GM19463 (cell line): Measurements from ENCODE around the gene CDKAL1.
"Not testable (repeated sequence)": the region's sequence is repeated elsewhere in the genome, so short reads cannot be mapped to it uniquely, and the experiment has no call there.

Experiments used
- ATAC-seq: cut with Tn5 transposase; IDR thresholded peaks from one replicate; pipeline ENCODE4 v1.9.1; 2021; ENCODE audit warnings: mild to moderate bottlenecking, moderate library complexity; ENCODE audit not compliant: unreplicated experiment

CDKAL1 gene

DNA sequence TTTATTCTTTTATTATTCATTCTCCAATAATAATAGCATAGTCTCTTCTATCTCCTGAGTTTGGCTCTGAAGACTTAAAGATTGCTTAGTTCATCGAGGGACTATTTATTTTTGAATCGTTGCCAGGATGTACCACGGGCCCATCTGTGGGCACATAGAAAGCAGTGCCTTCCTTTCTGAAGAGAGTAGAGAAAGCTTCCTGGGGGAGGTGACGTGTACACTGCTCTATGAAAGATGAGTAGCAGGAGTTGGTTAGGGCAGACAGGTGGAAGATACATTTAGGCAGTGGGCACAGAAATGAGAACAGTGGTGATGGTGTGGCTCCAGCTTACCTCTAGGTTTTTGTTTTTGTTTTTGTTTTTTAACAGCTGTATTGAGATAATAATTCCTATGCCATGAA is 98.4 kb downstream of the CDKAL1 start:
- no peak for ATAC-seq

DNA sequence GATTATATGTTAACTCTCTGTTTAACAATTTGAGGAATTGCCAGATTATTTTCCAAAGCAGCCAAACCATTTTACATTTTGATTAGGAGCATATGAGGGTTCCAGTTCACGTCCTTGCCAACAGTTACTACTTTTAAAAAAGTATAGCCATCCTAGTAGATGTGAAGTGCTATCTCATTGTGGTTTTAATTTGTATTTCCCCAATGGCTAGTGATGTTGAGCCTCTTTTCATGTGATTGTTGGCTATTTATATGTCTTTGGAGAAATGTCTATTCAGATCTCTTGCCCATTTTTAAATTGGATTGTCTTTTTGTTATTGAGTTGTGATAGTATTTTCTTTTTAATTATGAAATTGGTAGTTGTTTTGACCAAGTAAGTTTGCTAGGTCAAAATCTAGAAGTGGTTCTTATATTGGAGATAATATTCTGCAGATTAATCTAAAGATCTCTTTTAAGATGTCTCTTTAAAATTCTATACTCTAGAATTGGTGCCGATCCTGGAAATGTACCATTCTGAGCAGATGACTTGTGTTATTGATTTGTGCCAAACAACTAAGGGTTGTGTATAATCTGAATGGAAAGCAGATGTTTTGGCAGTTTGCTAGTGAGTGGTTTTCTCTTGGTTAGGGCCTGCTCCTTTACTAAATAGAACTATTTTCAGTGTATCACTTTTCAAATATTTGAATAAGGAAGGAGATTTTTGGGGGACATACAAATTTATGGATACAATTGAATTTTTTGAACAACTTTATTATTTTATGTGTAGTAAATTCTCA is 99.5 kb downstream of the CDKAL1 start:
- ATAC-seq: no peak

DNA sequence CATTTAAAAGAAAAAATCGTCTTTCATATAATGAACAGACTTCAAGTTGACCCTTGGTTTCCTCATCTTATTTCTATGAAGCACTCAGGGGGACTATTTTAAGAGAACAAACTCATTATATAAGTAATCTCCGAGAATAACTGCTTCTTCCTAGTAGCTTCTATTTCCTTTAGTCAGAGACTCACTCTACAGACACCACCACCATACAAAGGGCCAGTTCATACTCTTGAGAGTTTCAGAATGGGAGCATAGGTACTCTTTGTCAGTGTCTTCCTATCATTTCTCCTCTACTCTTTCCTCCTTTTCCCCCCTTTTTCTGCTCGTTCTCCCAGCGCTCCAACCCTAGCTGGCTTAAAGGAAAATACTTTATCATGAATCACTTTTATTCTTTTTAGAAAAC is 104.9 kb downstream of the CDKAL1 start:
- ATAC-seq: no peak

DNA sequence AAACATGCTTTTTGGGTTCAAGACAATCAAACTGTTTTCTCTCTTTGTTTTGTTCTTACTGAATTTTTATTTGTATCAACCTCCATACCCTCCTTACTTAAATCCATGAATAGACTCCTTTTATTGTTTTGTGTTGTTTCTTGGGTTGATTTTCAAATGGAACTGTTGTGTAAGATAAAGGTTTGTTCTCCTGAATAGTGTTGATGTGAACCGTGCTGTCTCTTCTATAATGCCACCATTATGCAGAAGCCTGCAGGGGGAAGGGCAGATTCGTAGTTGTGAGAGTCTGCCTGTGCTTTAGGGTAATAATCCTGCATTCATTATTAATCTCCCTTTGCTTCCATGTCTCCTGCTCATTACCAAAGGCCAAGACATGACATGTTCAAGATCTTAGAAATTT is 105.9 kb downstream of the CDKAL1 start:
- ATAC-seq: no peak

DNA sequence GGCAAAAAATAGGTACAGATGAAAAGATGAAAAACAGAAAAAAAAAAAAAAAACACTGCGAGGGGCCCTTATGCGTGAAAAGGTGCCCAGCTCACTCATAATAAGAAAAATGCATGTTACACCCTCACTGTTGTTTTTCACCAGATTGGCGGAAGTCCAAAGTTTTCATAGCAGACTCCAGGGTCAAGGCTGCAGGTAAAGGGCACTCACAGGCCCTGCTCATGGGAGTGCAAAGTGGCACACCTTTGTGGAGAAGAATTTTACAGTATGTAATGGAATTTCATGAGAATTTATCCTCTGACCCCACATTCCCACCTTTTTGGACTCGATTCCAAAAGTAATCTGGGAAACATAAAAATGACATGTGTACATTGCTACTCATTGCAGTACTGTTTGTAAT is 108.2 kb downstream of the CDKAL1 start:
- ATAC-seq: no peak

DNA sequence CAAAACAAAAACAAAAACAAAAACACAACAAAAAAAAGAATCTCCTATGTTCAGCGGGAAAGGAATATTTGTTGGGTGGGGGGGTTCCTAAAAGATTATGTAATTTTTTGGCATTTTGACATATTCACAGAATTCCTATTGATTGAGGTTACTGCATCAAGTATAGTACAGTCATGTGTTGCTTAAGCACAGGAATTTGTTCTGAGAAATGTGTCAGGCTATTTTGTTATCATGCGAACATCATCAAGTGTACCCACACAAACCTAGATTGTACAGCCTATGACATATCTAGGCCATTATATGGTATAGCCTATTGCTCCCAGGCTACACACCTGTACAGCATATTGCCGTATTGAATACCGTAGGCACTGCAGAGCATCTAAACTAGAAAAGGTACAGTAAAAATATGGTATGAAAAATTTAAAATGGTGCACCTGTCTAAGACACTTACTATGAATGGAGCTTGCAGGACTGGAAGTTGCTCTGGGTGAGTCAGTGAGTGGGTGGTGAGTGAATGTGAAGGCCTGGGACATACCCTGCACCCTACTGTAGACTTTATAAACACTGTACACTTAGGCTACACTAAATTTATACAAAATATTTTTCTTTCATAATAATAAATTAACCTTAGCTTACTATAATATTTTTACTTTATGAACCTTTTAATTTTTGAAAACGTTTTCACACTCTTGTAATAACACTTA is 110.6 kb downstream of the CDKAL1 start:
- ATAC-seq: no peak

DNA sequence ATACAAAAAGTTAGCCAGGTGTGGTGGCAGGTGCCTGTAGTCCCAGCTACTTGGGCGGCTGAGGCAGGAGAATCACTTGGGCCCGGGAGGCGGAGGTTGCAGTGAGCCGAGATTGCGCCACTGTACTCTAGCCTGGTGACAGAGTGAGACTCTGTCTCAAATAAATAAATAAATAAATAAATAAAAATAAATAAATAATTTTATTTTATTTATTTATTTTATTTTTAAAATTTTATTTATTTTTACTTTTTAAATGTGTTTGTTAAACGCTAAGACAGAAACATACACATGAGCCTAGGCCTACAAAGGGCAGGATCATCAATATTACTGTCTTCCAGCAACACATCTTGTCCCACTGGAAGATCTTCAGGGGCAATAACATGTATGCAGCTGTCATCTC is 111.3 kb downstream of the CDKAL1 start:
- ATAC-seq: not testable (repeated sequence)

DNA sequence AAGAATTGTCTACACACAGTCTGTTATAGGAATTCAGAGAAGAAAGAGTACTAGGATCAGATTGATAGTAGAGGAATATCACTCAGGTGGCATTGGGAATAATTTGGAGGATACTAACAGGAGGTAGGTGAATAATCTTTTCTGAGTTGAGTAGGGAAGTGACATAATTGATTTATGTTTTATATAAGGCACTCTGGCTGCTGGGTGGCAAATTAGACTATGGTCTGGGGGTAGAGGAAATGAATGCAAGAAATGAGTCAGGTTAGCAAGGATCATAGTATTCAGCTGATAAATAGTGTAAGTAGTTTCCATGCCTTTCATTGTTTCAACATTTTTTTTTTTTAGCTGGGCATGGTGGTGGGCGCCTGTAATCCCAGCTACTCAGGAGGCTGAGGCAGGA is 113.3 kb downstream of the CDKAL1 start:
- no peak for ATAC-seq

DNA sequence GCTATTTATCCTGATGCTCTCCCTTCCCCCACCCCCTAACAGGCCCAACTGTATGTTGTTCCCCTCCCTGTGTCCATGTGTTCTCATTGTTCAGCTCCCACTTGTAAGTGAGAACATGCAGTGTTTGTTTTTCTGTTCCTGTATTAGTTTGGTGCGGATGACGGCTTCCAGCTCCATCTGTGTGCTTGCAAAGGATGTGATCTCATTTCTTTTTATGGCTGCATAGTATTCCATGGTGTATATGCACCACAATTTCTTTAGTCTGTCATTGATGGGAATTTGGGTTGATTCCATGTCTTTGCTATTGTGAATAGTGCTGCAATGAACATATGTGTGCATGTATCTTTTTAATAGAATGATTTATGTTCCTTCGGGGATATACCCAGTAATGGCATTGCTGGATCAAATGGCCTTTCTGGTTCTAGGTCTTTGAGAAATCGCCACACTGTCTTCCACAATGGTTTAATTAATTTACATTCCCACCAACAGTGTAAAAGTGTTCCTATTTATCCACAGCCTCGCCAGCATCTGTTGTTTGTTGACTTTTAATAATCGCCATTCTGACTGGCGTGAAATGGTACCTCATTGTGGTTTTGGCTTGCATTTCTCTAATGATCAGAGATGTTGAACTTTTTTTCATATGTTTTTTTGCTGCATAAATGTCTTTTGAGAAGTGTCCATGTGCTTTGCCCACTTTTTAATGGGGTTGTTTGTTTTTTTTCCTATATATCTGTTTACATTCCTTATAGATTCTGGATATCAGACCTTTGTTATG is 115.6 kb downstream of the CDKAL1 start:
- ATAC-seq: not testable (repeated sequence)

DNA sequence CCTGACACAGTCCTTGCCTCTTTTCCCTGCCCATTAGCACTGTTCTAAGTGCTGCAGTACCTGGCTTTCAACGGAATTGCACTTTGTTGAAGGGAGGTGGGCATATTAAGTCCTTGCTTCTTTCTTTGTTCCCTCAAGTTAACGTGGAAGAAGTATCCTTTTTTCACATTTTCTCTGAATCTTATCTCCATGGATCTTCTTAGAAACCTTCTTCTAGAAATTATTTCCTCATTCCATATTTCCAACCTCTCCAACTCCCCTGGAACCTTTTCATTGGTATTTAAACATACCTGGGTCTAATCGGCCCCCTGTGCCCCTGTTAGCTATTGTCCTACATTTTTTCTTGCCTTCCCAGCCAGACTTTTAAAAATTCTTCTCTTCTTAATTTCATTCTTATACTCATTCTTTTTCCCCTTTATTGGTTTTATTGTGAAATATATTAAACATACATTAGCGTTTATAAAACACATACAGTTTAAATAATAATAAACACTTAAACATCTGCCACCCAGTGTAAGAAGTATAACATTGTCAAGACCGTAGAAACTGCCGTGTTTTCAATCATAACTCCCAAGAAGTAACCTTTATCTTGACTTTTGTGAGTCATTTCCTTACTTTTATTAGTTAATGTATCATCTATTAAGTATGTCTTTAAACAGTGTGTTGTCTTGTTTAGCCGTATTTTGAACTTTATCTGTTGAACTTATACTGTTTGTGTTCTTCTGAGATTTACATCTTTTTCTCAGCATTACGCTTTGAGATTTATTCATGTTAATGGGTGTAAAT is 118.2 kb downstream of the CDKAL1 start:
- ATAC-seq: no peak

DNA sequence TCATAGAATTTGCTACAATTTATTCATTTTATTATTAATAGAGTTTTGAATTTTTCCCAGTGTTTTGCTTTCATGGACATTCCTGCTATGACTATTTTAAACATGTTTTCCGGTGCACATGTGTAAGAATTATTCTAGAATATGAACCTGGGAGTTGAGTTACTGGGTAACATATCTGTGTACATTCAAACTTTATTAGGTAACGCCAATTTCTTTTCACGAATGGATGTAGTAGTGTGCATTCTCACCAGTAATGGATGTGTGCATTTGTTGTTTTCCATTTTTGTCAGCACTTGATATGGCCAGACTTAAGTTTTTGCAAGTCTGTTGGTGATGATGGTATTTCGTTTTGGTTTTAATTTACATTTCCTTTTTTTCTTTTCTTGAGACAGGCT is 118.8 kb downstream of the CDKAL1 start:
- ATAC-seq: no peak

DNA sequence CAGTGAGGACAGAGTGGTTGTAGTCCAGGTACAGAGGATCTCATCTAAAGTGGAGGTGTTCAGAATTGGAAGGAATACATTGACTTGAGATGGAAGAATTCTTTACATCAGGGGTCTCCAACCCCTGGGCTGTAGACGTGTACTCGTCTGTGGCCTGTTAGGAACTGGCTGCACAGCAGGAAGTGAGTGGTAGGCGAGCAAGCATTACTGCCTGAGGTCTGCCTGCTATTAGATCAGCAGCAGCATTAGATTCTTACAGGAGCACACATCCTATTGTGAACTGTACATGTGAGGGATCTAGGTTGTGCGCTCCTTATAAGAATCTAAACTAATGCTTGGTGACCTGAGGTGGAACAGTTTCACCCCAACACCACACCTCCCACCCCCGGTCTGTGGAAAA is 121.1 kb downstream of the CDKAL1 start:
- no peak for ATAC-seq

DNA sequence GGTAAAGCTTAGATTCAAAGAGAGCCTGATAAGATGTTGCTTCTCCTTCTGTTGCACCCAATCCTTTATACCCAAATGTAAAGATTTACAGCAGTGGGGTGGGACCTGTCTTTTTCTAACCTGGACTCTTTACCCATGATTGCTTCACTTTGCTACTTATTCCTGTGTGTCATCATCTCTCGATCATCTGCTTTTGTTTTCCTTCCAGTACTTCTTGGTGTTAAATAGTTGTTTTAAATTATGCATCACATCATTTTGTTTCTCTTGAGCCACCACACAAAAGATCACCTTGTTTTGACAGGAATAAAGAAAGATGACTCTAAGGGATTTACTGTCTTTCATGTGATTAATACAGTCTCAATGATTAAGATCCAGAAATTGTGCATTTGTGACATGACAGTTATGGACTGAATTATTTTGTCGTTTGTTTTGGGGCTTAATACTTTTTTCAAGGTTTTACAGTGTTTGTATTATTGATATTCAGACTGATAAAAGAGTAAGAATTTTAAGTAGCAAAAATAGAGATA is 123.1 kb downstream of the CDKAL1 start:
- ATAC-seq: no peak

DNA sequence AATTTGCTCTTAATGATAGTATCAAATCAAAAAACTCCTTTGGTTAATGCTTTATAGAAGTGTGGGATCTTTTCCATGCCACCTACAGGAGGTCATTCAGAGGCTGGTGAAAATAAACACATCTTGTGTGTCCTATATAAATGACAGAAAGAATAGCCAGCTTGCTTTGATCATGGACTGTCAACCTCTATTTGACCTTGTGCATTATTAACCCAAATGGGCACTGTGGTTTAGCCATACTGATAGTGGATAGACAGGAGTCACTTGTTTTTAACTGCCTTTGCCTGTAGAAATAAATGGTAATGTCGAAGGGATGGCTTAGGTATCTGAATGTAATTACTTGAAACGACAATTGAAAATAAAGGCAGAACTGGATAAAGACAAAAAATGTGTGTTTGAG is 123.8 kb downstream of the CDKAL1 start:
- ATAC-seq: no peak

DNA sequence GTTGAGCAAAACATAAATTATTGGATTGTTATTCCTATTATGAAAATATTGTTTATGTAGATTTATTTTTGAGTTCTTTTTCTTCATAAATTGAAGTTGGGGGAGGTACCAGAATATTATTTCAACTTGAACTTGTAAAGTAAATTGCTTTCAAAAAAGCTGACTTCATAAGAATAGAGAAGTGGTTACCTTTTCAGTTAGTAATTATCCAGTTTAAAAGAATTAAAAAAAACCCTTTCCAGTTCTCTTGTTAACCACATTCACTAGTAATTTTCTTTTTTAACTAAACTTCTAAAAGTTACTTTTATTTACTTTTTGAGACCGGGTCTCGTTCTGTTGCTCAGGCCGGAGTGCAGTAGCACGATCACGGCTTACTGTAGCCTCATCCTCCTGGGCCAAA is 124.3 kb downstream of the CDKAL1 start:
- ATAC-seq: no peak

DNA sequence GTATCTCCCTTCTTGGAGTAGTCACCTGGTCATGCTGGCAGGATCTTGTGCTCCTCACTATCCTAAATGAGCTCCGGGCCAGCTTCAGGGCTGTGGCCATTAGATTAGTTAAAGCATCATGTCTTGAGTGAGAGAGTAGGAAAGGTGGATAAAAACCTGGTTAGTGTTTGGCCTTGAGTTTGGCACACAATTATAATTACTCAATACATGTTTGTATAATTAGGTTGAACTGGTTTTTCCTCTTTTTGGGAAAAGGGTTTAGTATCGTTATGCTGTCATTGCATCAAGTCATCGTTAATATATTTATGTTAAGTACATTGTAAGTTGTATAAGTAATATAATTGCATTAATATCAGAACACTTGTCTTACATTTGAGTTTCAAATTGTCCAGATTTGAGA is 126.3 kb downstream of the CDKAL1 start:
- no peak for ATAC-seq

DNA sequence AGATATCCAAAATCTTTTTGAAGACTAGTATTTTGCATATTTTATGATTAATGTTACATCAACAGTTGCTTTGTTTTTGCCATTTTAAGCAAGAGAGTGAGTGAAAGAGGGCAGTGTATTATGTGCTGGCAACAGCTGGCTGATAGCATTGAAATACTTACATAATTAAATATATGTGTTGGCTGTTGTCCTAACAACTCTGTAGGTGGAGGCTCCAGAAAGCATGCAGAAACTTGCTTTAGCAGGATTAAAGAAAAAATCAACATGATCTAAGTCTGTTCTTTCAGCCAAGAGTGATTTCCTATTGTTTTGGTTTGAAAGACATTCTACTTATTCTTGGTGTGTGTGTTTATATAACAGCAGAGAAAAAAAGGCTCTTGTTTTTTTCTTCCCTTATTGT is 127.5 kb downstream of the CDKAL1 start:
- ATAC-seq: no peak

DNA sequence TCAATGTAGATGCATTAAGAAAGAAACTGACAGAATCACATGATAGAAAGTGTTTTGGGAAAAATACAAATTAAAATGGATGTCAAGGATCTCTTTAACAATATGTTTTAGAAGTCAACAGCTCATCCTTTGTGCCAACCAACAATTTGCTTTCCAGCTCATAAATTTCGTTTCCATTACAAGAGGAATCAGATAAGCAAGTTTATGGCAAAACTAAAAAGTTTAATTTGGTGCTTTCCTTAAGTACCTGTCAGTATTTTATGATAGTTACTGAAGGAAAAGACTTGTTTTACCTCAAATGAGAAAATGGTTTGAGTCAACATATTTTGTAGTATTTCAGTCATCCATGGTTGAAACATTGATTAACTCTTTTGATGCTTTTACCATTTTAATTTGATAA is 130.0 kb downstream of the CDKAL1 start:
- no peak for ATAC-seq

DNA sequence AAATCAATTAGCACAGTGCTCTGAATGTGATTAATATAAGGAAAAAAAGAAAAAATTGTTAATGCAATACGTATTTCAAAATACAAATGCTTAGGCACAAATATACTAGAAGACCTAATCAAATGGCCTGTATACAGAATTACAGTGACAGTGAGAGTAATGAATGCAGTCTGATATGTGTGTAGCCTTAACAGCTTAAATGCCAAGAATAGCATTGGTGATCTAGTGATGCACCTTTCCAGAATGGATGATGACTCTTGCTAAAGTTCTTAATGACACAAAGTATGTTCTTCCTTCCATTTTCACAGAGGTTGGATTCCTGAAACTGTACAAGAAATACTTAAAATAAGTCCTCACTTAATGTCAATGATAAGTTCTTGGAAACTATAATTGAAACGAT is 131.0 kb downstream of the CDKAL1 start:
- no peak for ATAC-seq

DNA sequence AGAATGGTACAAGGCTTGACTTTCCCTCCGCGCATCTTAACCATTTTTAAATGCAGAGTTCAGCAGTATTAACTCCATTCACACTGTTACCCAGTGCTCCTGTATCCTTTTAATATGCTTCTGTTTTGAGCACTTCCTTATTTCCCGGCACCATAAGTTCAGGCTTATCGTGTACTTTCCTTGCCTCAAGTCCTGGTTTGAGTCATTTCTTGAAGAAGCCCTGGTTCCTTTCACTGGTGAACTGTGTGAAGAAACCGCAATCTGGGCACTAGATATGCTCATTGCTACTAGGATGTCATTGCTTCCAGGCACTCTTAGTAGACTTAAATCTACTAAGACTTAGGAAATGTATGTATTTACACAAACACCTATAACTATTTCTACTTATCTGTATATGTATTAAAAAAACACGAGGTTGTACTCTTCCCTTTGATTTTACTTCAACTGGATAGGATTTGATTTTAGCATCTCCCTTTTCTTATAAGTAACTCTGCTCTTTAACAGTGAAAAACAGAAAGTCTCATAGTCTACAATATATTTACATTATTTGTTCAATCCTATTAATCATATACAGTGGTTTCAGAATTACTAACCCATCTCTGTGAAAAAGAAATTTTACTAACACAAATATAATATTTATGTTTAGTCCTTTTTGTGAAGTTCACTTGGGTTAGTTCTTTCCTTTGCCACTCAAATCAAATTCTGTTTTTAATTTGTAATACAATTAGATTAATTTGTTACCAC is 135.5 kb downstream of the CDKAL1 start:
- ATAC-seq: peak; percentile 97
